ENCODE measurements around the gene CIAO2A. TPM values are rescaled to one million over a fixed set of nuclear protein-coding genes. Genes with fewer than 3 reads are reported as not detected.

CIAO2A gene
- total and polyA plus RNA-seq, 2 donors from 2014 or later = 41.6 to 92.4 TPM

GRCh38 chr15:64068133-64068532 is 25.5 kb downstream of the CIAO2A start:
- H3K36me3 ChIP-seq (ENCODE audit: control insufficient read depth in 2 of 3, insufficient read depth in 3 of 3, low read length in 3 of 3) = peaks cover 0 to 3% (median 0%) of the 10 kb centered on the region in 3 donors
- H3K9me3 ChIP-seq (ENCODE audit: control insufficient read depth in 2 of 3, insufficient read depth in 1 of 3, low read length in 3 of 3) = no peaks in the 10 kb centered on the region
- H3K9ac ChIP-seq (ENCODE audit: low read length in 3 of 3) = no peak overlapping the region
- no peaks in the 10 kb centered on the region for H3K27me3 ChIP-seq (ENCODE audit: control insufficient read depth, insufficient read depth, low read length)
- peaks cover 0 to 25% (median 7%) of the 10 kb centered on the region in 3 donors for H3K4me1 ChIP-seq (ENCODE audit: control insufficient read depth in 2 of 3, insufficient read depth in 2 of 3, low read depth in 1 of 3, low read length in 3 of 3)
- H3K4me3 ChIP-seq (ENCODE audit: low read length in 3 of 3) = no peak overlapping the region
- no peak overlapping the region for H3K27ac ChIP-seq (ENCODE audit: low read depth in 2 of 2, low read length in 2 of 2)
- no peak for TF ChIP-seq CTCF (IDR thresholded peaks at IDR 0.05; ENCODE audit: borderline replicate concordance, extremely low read depth, insufficient read depth)
- DNase-seq = no peak
- FAIRE-seq = no peak
- intact Hi-C loops (cut with DNase I) = loop anchor here (10.0 kb wide), 1 partner anchor 313 kb away; no protein-coding TSS in a partner anchor

GRCh38 chr15:64067564-64068030 is 26.0 kb downstream of the CIAO2A start:
- TF ChIP-seq CTCF (IDR thresholded peaks at IDR 0.05; ENCODE audit: borderline replicate concordance, extremely low read depth, insufficient read depth) = peak; percentile 93
- H3K36me3 ChIP-seq (ENCODE audit: control insufficient read depth in 2 of 3, insufficient read depth in 3 of 3, low read length in 3 of 3) = peaks cover 0 to 3% (median 0%) of the 10 kb centered on the region in 3 donors
- no peak overlapping the region for H3K9ac ChIP-seq (ENCODE audit: low read length in 3 of 3)
- no peak overlapping the region for H3K27ac ChIP-seq (ENCODE audit: low read depth in 2 of 2, low read length in 2 of 2)
- no peak overlapping the region for H3K4me3 ChIP-seq (ENCODE audit: low read length in 3 of 3)
- no peaks in the 10 kb centered on the region for H3K9me3 ChIP-seq (ENCODE audit: control insufficient read depth in 2 of 3, insufficient read depth in 1 of 3, low read length in 3 of 3)
- FAIRE-seq (no peak), DNase-seq (peak in 4 of 5 donors; percentile 72 to 82 (median 79))
- peaks cover 0 to 19% (median 7%) of the 10 kb centered on the region in 3 donors for H3K4me1 ChIP-seq (ENCODE audit: control insufficient read depth in 2 of 3, insufficient read depth in 2 of 3, low read depth in 1 of 3, low read length in 3 of 3)
- H3K27me3 ChIP-seq (ENCODE audit: control insufficient read depth, insufficient read depth, low read length) = no peaks in the 10 kb centered on the region
- intact Hi-C loops (cut with DNase I) = loop anchor here (10.0 kb wide), 1 partner anchor 313 kb away; no protein-coding TSS in a partner anchor

GRCh38 chr15:64066451-64066850 is 27.2 kb downstream of the CIAO2A start:
- H3K9ac ChIP-seq (ENCODE audit: low read length in 3 of 3) = no peak overlapping the region
- no peaks in the 10 kb centered on the region for H3K27me3 ChIP-seq (ENCODE audit: control insufficient read depth, insufficient read depth, low read length)
- intact Hi-C loops (cut with DNase I) = loop anchor here (10.0 kb wide), 1 partner anchor 312 kb away; no protein-coding TSS in a partner anchor
- no peaks in the 10 kb centered on the region for H3K9me3 ChIP-seq (ENCODE audit: control insufficient read depth in 2 of 3, insufficient read depth in 1 of 3, low read length in 3 of 3)
- no peak for DNase-seq
- TF ChIP-seq CTCF (IDR thresholded peaks at IDR 0.05; ENCODE audit: borderline replicate concordance, extremely low read depth, insufficient read depth) = no peak
- no peak overlapping the region for H3K27ac ChIP-seq (ENCODE audit: low read depth in 2 of 2, low read length in 2 of 2)
- no peak overlapping the region for H3K4me3 ChIP-seq (ENCODE audit: low read length in 3 of 3)
- peaks cover 0 to 13% (median 2%) of the 10 kb centered on the region in 3 donors for H3K4me1 ChIP-seq (ENCODE audit: control insufficient read depth in 2 of 3, insufficient read depth in 2 of 3, low read depth in 1 of 3, low read length in 3 of 3)
- H3K36me3 ChIP-seq (ENCODE audit: control insufficient read depth in 2 of 3, insufficient read depth in 3 of 3, low read length in 3 of 3) = no peaks in the 10 kb centered on the region
- FAIRE-seq = no peak

Measured in kidney (tissue), 14 donors.